HG03045 (cell line): ENCODE data around the gene ZNF865.
A peak's percentile ranks its signal among the peaks of the same experiment; 100 is the strongest.

ENCODE experiments used
- ATAC-seq: cut with Tn5 transposase; IDR thresholded peaks from one replicate; pipeline ENCODE4 v1.9.1; 2021; ENCODE audit warnings: mild to moderate bottlenecking, moderate library complexity; ENCODE audit not compliant: unreplicated experiment

Gene ZNF865

GRCh38 chr19:55603581-55604292 lies 1.7 kb upstream of the ZNF865 start:
- ATAC-seq, result no peak

GRCh38 chr19:55605207-55605636 lies 225 bp upstream of the ZNF865 start:
- peak; percentile 63 for ATAC-seq

DNA sequence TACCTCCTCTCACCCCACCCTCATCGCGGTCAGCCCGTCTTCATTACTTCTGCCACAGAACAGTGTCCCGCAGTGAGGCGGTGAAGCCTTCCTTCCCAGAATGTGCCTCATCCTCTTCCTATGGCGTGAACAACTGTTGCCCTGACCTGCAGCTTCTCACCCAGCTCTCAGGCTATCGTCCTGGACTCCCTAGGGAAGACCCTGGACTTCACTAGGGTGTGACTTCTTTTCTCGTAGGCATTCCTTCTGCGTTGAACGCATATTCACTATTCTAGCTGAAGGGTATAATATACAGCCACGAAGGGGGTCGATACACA lies 982 bp downstream of the ZNF865 start:
- no peak for ATAC-seq

- no peak for ATAC-seq
These were observed 1.4 kb downstream of the ZNF865 start for GRCh38 chr19:55606817-55607216.

GRCh38 chr19:55609326-55609725 lies 3.9 kb downstream of the ZNF865 start:
- ATAC-seq, result no peak

- no peak for ATAC-seq
These were observed 6.0 kb downstream of the ZNF865 start for GRCh38 chr19:55611300-55611982.

- ATAC-seq, result no peak
These were observed 6.7 kb downstream of the ZNF865 start for GRCh38 chr19:55611983-55612645.

DNA sequence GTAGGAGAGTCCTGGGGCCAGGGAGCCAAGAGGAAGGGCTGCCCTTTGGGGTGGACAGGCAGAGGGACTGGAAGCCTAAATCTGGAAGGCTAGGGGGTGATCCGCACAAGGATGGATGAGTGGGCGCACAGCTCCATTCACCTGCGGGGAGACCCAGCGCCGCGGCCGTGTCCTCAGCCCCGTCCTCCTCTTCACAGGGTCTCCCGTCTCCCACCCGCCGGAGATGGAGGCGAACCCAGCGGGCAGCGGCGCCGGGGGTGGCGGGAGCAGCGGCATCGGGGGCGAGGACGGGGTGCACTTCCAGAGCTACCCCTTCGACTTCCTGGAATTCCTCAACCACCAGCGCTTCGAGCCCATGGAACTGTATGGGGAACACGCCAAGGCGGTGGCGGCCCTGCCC lies 7.9 kb downstream of the ZNF865 start:
- no peak for ATAC-seq

DNA sequence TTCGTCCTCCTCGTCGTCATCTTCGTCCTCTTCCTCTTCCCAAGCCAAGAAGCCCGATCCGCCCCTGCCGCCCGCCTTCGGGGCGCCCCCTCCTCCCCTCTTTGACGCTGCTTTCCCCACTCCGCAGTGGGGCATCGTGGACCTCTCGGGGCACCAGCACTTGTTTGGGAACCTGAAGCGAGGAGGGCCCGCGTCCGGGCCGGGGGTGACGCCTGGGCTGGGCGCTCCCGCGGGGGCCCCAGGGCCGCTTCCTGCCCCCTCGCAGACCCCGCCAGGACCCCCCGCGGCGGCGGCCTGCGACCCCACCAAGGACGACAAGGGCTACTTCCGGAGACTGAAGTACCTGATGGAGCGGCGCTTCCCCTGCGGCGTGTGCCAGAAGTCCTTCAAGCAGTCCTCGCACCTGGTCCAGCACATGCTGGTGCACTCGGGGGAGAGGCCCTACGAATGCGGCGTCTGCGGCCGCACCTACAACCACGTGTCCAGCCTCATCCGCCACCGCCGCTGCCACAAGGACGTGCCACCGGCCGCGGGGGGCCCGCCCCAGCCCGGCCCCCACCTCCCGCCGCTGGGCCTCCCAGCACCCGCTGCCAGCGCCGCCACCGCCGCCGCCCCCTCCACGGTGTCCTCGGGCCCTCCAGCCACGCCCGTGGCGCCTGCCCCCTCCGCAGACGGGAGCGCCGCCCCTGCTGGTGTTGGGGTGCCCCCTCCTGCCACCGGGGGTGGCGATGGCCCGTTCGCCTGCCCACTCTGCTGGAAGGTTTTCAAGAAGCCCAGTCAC lies 8.7 kb downstream of the ZNF865 start:
- no peak for ATAC-seq

- no peak for ATAC-seq
These were observed 9.5 kb downstream of the ZNF865 start for GRCh38 chr19:55614711-55615542.

DNA sequence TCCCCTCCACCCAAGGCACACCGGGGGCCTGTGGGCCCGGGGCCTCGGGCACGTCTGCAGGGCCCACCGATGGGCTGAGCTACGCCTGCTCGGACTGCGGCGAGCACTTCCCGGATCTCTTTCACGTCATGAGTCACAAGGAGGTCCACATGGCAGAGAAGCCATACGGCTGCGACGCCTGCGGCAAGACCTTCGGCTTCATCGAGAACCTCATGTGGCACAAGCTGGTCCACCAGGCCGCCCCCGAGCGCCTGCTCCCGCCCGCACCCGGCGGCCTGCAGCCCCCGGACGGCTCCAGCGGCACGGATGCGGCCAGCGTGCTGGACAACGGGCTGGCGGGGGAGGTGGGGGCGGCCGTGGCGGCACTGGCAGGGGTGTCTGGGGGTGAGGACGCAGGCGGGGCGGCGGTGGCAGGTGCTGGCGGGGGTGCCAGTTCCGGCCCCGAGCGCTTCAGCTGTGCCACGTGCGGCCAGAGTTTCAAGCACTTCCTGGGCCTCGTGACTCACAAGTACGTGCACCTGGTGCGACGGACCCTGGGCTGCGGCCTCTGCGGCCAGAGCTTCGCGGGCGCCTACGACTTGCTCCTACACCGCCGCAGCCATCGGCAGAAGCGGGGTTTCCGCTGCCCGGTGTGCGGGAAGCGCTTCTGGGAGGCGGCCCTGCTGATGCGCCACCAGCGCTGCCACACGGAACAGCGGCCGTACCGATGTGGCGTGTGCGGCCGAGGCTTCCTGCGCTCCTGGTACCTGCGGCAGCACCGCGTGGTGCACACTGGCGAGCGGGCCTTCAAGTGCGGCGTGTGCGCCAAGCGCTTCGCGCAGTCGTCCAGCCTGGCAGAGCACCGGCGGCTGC lies 10.3 kb downstream of the ZNF865 start:
- no peak for ATAC-seq

- ATAC-seq, result no peak
These were observed 11.0 kb downstream of the ZNF865 start for GRCh38 chr19:55616395-55616875.

- ATAC-seq, result no peak
These were observed 12.0 kb downstream of the ZNF865 start for GRCh38 chr19:55617426-55617825.

DNA sequence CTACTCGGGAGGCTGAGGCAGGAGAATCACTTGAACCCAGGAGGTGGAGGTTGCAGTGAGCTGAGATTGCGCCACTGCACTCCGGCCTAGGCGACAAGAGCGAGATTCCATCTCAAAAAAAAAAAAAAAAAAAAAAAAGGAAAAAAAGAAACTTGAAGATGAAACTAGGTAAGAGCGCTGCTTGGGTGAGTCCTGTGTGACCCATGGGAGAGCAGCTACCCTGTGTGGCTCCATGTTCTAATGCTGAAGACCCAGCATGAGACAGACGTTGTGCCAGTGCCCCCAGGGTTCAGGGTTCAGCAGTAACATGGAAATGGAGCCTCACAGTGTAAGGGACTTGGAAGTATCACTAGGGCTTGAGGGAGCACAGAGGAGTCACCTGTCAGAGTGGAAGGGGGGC lies 13.0 kb downstream of the ZNF865 start:
- no peak for ATAC-seq

DNA sequence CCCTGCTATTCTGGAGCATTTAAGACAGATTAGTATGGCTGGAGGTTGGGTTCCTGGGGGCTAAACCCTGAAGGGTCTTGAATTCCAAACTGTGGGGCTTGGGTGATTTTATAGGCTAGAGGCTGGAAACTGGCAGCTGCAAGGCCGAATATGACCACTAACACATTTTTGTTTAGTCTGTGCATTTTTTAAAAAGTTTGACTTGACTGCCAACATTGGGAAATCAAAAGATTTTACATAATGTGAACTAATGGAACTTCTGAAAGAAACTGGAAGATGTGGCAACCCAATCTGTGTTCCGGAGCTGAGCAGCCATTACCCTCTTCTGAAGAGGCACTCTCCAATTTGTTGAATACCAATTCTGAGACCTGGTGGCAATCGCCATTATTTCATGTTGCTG lies 13.8 kb downstream of the ZNF865 start:
- no peak for ATAC-seq

GRCh38 chr19:55620410-55621204 lies 15.2 kb downstream of the ZNF865 start:
- ATAC-seq, result no peak

DNA sequence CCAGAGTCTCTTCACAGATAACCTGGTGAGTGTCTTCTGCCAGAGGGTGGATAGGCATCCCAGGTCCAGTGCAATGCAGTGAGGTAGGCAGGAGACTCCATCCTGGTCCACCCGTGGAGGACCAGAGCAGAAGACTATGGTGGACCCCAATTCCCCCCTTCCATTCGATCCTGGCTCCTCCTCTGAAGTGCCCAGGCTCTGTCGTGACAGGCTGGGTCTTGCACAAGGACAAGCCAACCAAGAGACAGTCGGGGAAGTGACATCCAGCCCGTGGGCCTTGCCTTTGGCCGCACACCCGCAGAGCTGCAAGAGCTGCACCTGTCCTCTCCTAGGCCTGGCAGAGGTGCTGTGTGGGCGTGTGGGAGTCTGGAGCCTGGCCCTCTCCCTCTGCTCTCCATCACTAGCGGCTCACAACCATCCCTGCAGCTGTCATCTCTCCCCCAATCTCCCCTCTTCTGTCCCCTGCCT lies 15.8 kb downstream of the ZNF865 start:
- no peak for ATAC-seq

DNA sequence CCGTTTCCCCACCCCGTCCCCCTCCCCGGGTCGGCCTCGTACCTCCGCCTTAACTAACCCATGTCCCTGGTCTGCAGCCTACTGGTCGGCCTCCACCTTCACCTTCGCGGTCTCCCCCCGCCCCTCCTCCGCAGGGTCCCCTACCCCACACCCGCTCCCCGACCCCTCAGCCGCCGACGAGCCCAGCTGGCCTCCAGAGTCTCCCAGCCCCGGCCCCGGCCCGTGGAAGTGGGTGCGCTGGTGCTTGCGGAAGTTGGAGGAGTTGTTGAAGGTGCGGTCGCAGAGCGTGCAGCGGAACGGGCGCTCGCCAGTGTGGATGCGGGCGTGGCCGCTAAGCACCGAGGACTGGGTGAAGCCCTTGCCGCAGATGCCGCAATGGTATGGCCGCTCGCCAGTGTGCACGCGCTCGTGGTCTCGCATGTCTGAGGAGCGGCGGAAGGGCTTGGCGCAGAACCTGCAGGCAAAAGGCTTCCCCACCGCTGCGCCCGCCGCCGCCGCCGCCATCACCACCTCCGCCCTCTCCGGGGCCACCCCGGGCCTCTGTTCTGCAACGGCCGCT lies 16.3 kb downstream of the ZNF865 start:
- ATAC-seq, result no peak
